ENCODE results near the gene BMP4. TPM values are rescaled to one million over a fixed set of nuclear protein-coding genes. Genes with fewer than 3 reads are reported as not detected.

The BMP4 gene
- total RNA-seq, 1 donor from 2014 or later, result 3.4 TPM

DNA sequence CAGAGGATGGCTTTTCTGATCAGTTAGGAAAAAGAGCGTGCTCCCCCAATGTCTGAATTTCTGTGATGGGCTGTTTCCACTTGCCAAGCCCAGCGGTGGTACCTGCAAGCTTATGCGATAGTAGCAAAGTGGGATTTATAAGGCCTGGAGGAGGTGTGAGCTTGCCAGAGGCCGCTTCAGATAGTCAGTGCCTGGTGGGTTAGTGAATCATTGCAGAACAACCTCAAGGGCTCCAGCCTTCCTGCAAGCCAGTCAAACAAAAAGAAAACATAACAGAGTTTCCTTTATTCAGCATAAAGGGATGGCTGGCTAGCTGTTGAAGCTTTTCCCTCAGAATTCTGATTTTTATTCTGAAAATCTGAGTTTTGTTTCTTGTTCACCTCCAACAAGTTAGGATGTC, 7.6 kb upstream of the BMP4 start:
- H3K9me3 Mint-ChIP-seq (ENCODE audit: low read depth), result no peaks in the 10 kb centered on the region
- H3K36me3 Mint-ChIP-seq (ENCODE audit: low read depth), result no peaks in the 10 kb centered on the region
- H3K27ac Mint-ChIP-seq (ENCODE audit: unreplicated experiment), result no peak overlapping the region
- H3K4me3 Mint-ChIP-seq (ENCODE audit: unreplicated experiment), result no peak overlapping the region
- H3K27me3 Mint-ChIP-seq (ENCODE audit: low read depth), result peaks cover 11% of the 10 kb centered on the region
- TF ChIP-seq, protein P1, sequence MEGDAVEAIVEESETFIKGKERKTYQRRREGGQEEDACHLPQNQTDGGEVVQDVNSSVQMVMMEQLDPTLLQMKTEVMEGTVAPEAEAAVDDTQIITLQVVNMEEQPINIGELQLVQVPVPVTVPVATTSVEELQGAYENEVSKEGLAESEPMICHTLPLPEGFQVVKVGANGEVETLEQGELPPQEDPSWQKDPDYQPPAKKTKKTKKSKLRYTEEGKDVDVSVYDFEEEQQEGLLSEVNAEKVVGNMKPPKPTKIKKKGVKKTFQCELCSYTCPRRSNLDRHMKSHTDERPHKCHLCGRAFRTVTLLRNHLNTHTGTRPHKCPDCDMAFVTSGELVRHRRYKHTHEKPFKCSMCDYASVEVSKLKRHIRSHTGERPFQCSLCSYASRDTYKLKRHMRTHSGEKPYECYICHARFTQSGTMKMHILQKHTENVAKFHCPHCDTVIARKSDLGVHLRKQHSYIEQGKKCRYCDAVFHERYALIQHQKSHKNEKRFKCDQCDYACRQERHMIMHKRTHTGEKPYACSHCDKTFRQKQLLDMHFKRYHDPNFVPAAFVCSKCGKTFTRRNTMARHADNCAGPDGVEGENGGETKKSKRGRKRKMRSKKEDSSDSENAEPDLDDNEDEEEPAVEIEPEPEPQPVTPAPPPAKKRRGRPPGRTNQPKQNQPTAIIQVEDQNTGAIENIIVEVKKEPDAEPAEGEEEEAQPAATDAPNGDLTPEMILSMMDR (IDR thresholded peaks at IDR 0.05), result no peak
- DNase-seq (ENCODE audit: low spot score), result no peak
- H3K4me1 Mint-ChIP-seq (ENCODE audit: low read depth), result peaks cover 20% of the 10 kb centered on the region

- H3K4me3 Mint-ChIP-seq (ENCODE audit: unreplicated experiment), result peak overlapping the region; percentile 70
- no peak for DNase-seq (ENCODE audit: low spot score)
- H3K27me3 Mint-ChIP-seq (ENCODE audit: low read depth), result peaks cover 16% of the 10 kb centered on the region
- no peaks in the 10 kb centered on the region for H3K9me3 Mint-ChIP-seq (ENCODE audit: low read depth)
- H3K27ac Mint-ChIP-seq (ENCODE audit: unreplicated experiment), result no peak overlapping the region
- TF ChIP-seq, protein P1 (IDR thresholded peaks at IDR 0.05), result peak; percentile 78
- H3K36me3 Mint-ChIP-seq (ENCODE audit: low read depth), result no peaks in the 10 kb centered on the region
- peaks cover 20% of the 10 kb centered on the region for H3K4me1 Mint-ChIP-seq (ENCODE audit: low read depth)
Measured at GRCh38 chr14:53963320-53964227, 6.9 kb upstream of the BMP4 start.

DNA sequence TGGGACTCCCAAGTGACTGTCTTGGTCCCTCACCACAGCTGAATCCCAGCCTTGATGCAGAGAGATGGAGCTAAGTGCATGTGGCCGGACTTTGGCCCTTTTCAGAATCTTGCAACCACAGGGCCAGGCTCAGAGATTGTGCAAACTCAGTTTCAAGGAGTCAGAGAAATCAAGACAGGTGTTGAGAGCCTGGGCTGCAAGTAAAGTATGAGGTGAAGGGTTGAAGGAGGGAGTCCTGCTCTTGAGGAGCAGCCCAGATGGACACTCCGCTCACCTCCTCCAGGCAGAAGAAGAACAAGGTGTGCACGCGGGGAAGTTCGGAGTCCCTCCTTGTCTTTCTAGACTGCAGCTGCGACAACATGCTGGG, 6.3 kb upstream of the BMP4 start:
- peak overlapping the region; percentile 70 for H3K4me3 Mint-ChIP-seq (ENCODE audit: unreplicated experiment)
- no peaks in the 10 kb centered on the region for H3K36me3 Mint-ChIP-seq (ENCODE audit: low read depth)
- peaks cover 20% of the 10 kb centered on the region for H3K4me1 Mint-ChIP-seq (ENCODE audit: low read depth)
- H3K9me3 Mint-ChIP-seq (ENCODE audit: low read depth), result no peaks in the 10 kb centered on the region
- no peak overlapping the region for H3K27ac Mint-ChIP-seq (ENCODE audit: unreplicated experiment)
- TF ChIP-seq, protein P1 (IDR thresholded peaks at IDR 0.05), result no peak
- no peak for DNase-seq (ENCODE audit: low spot score)
- peaks cover 16% of the 10 kb centered on the region for H3K27me3 Mint-ChIP-seq (ENCODE audit: low read depth)

GRCh38 chr14:53958628-53959027, 2.0 kb upstream of the BMP4 start:
- H3K4me1 Mint-ChIP-seq (ENCODE audit: low read depth), result peaks cover 40% of the 10 kb centered on the region
- H3K27me3 Mint-ChIP-seq (ENCODE audit: low read depth), result peaks cover 29% of the 10 kb centered on the region
- H3K9me3 Mint-ChIP-seq (ENCODE audit: low read depth), result no peaks in the 10 kb centered on the region
- H3K4me3 Mint-ChIP-seq (ENCODE audit: unreplicated experiment), result no peak overlapping the region
- TF ChIP-seq, protein P1 (IDR thresholded peaks at IDR 0.05), result no peak
- no peaks in the 10 kb centered on the region for H3K36me3 Mint-ChIP-seq (ENCODE audit: low read depth)
- no peak for DNase-seq (ENCODE audit: low spot score)
- no peak overlapping the region for H3K27ac Mint-ChIP-seq (ENCODE audit: unreplicated experiment)

- no peak overlapping the region for H3K4me3 Mint-ChIP-seq (ENCODE audit: unreplicated experiment)
- no peak overlapping the region for H3K27ac Mint-ChIP-seq (ENCODE audit: unreplicated experiment)
- H3K27me3 Mint-ChIP-seq (ENCODE audit: low read depth), result peaks cover 24% of the 10 kb centered on the region
- H3K4me1 Mint-ChIP-seq (ENCODE audit: low read depth), result peaks cover 36% of the 10 kb centered on the region
- TF ChIP-seq, protein P1 (IDR thresholded peaks at IDR 0.05), result no peak
- no peak for DNase-seq (ENCODE audit: low spot score)
- no peaks in the 10 kb centered on the region for H3K36me3 Mint-ChIP-seq (ENCODE audit: low read depth)
- no peaks in the 10 kb centered on the region for H3K9me3 Mint-ChIP-seq (ENCODE audit: low read depth)
Measured at GRCh38 chr14:53957739-53958138, 1.1 kb upstream of the BMP4 start.

All from chondrocyte (in vitro differentiated cells).